ENCODE data around the gene MAP2. TPM values are rescaled to one million over a fixed set of nuclear protein-coding genes. Genes with fewer than 3 reads are reported as not detected.

The MAP2 gene
- total RNA-seq, 4 donors from 2014 or later: 18.9 to 36.4 (median 25.3) TPM

- DNase-seq (ENCODE audit: low spot score) (no peak), ATAC-seq (ENCODE audit: low FRiP score) (no peak)
- no peak for TF ChIP-seq CTCF (IDR thresholded peaks at IDR 0.05)
These were observed 348.4 kb downstream of the MAP2 start for GRCh38 chr2:209772290-209772685.

- TF ChIP-seq CTCF (IDR thresholded peaks at IDR 0.05): no peak
- DNase-seq (ENCODE audit: low spot score) (no peak), ATAC-seq (ENCODE audit: low FRiP score) (no peak)
These were observed 349.5 kb downstream of the MAP2 start for GRCh38 chr2:209773377-209773776.

Small RNAs within 50 kb of the gene (small RNA-seq; reads per million reads assigned to genes)
- gene RNA5SP118: not detected
